GM19397 (cell line): ENCODE results near the gene ARHGAP11A.

Experiments
- ATAC-seq: cut with Tn5 transposase; IDR thresholded peaks from one replicate; pipeline ENCODE4 v1.9.1; 2021; ENCODE audit warnings: mild to moderate bottlenecking, moderate library complexity; ENCODE audit not compliant: unreplicated experiment

ARHGAP11A gene

GRCh38 chr15:32683906-32684584, 68.7 kb downstream of the ARHGAP11A start:
- no peak for ATAC-seq

GRCh38 chr15:32685576-32685975, 70.3 kb downstream of the ARHGAP11A start:
- no peak for ATAC-seq

- ATAC-seq, result no peak
These were observed 72.3 kb downstream of the ARHGAP11A start for GRCh38 chr15:32687556-32687955.

- no peak for ATAC-seq
These were observed 72.9 kb downstream of the ARHGAP11A start for GRCh38 chr15:32688151-32688639.
